Adrenal gland (tissue), 12 donors: ENCODE data around the gene ZNF787. TPM values are rescaled to one million over a fixed set of nuclear protein-coding genes. Genes with fewer than 3 reads are reported as not detected.

Experiments
- DNase-seq, 7 donors: peaks; one replicate each; pipeline ENCODE4 v3.0.0-alpha.2; 2019 to 2020
- H3K27ac ChIP-seq, 5 donors: fragments of 200-600 bp; sonication (generic) in 4 of 5; 1 replicate in 3 of 5; 2 replicates in 2 of 5; pipeline versions ENCODE4 v1.5.1 to v1.8.0; 2016 to 2020; ENCODE audit warnings: mild to moderate bottlenecking in 1 of 5
- H3K27me3 ChIP-seq: fragments of 200-600 bp; 2 replicates; pipeline ENCODE4 v1.8.0; 2021
- H3K36me3 ChIP-seq, 2 donors: fragments of 200-600 bp; replicated peaks in 1 of 2; 1 replicate in 1 of 2; 2 replicates in 1 of 2; pipeline versions ENCODE4 v1.5.1 to v1.8.0; 2018 to 2022
- H3K4me1 ChIP-seq, 2 donors: fragments of 200-600 bp; replicated peaks in 1 of 2; 1 replicate in 1 of 2; 2 replicates in 1 of 2; pipeline versions ENCODE4 v1.5.1 to v1.8.0; 2018 to 2021
- H3K4me3 ChIP-seq, 4 donors: fragments of 200-600 bp; sonication (generic) in 3 of 4; one replicate each; pipeline ENCODE4 v1.5.1; 2016 to 2018
- H3K9me3 ChIP-seq, 3 donors: fragments of 200-600 bp; sonication (generic) in 1 of 3; replicated peaks in 1 of 3; 1 replicate in 2 of 3; 2 replicates in 1 of 3; pipeline versions ENCODE4 v1.5.1 to v1.8.0; 2016 to 2021
- CTCF ChIP-seq, 6 experiments: fragments of 450-650 bp in 4 of 6; fragments of 200-600 bp in 2 of 6; sonication (generic) in 1 of 6; IDR thresholded peaks; 1 replicate in 5 of 6; 2 replicates in 1 of 6; pipeline versions ENCODE4 v1.5.1 to v1.8.0; 2016 to 2021; ENCODE audit warnings: antibody characterized with exemption in 6 of 6, mild to moderate bottlenecking in 2 of 6, moderate library complexity in 1 of 6
- POLR2A ChIP-seq, 2 donors: fragments of 450-650 bp; IDR thresholded peaks; one replicate each; pipeline ENCODE4 v1.6.1; 2017; ENCODE audit warnings: antibody characterized with exemption in 2 of 2, mild to moderate bottlenecking in 2 of 2, moderate library complexity in 1 of 2
- WGBS, 4 donors: extraction: QIAGEN DNeasy Blood & Tissue Kit in 2 of 4; methylation state at CpG; one replicate each; pipeline versions ENCODE4 v1.1.5 to v1.1.7; 2013 to 2017; 5-methylcytosine and 5-hydroxymethylcytosine counted together
- intact Hi-C, 2 donors: fragments of 100-400 bp; cut with DNase I; formaldehyde crosslinking; loops; one replicate each; pipeline versions ENCODE4 v1.14.1 to v1.15.0; 2022 to 2023
- polyA plus RNA-seq, 3 donors: library from polyadenylated mRNA; stranded (reverse); fragments of 200-250 nt in 2 of 3; fragments of 350-450 nt in 1 of 3; fragmentation: Illumina TruSeq in 1 of 3; extraction: RNeasy Lipid Tissue Mini Kit (QIAGEN cat#74804) in 1 of 3; gene quantifications; one replicate each; pipeline ENCODE4 v1.2.3, GENCODE V29; 2013 to 2014
- total RNA-seq, 9 donors: library from RNA; depleted of rRNA in 4 of 9; stranded (reverse); fragments of >200 nt in 4 of 9; fragments of 120-200 nt in 1 of 9; fragmentation: NEBNext Ultra II Directional in 1 of 9; extraction: Animal tissue kit (Norgen Biotek cat#: 25700) in 1 of 9; gene quantifications; one replicate each; pipeline versions ENCODE4 v1.1.0 to v1.2.4, GENCODE V29; 2013 to 2023
- donor health status: healthy with polysubstance abuse.
- donor health status: Bipolar disorder and iron deficiency.
- donor health status: DM: yes; HTN: yes; CAD: no.
- donor health status: DM: no; HTN: no; CAD: no.
- donor health status: DM: no; HTN: no; CAD: no.
- donor health status: DM: yes; HTN: yes; CAD: no.

ZNF787 gene
- total and polyA plus RNA-seq, 12 donors = 4.6 to 51.5 (median 27.8) TPM

GRCh38 chr19:56163097-56163496 is 42.0 kb upstream of the ZNF787 start:
- H3K36me3 ChIP-seq = peaks cover 0 to 20% of the 10 kb centered on the region in 2 donors
- H3K4me3 ChIP-seq = no peak overlapping the region
- DNase-seq = no peak
- WGBS, 4 donors = 84 to 100% (median 90%) methylated on average over 5 to 13 of the region's 13 CpGs
- H3K27me3 ChIP-seq = no peaks in the 10 kb centered on the region
- no peak overlapping the region for H3K27ac ChIP-seq
- intact Hi-C loops = no loop called here
- TF ChIP-seq CTCF (IDR thresholded peaks at IDR 0.05) (no peak), POLR2A (IDR thresholded peaks at IDR 0.05) (no peak)
- H3K9me3 ChIP-seq = no peaks in the 10 kb centered on the region
- no peaks in the 10 kb centered on the region for H3K4me1 ChIP-seq

GRCh38 chr19:56162258-56162657 is 41.2 kb upstream of the ZNF787 start:
- DNase-seq = no peak
- H3K9me3 ChIP-seq = no peaks in the 10 kb centered on the region
- no peaks in the 10 kb centered on the region for H3K27me3 ChIP-seq
- no peaks in the 10 kb centered on the region for H3K4me1 ChIP-seq
- intact Hi-C loops = no loop called here
- H3K36me3 ChIP-seq = peaks cover 0 to 20% of the 10 kb centered on the region in 2 donors
- WGBS, 4 donors = 48 to 58% (median 51%) methylated on average over 9 of the region's 9 CpGs
- H3K27ac ChIP-seq = no peak overlapping the region
- TF ChIP-seq POLR2A (IDR thresholded peaks at IDR 0.05) (no peak), CTCF (IDR thresholded peaks at IDR 0.05) (no peak)
- no peak overlapping the region for H3K4me3 ChIP-seq

GRCh38 chr19:56161534-56161933 is 40.4 kb upstream of the ZNF787 start:
- no peak for DNase-seq
- TF ChIP-seq POLR2A (IDR thresholded peaks at IDR 0.05) = no peak
- Histone ChIP-seq H3K27ac (no peak overlapping the region), H3K27me3 (no peaks in the 10 kb centered on the region), H3K4me3 (no peak overlapping the region), H3K4me1 (no peaks in the 10 kb centered on the region), H3K9me3 (no peaks in the 10 kb centered on the region), H3K36me3 (peaks cover 0 to 20% of the 10 kb centered on the region in 2 donors)
- 88 to 97% (median 95%) methylated on average over 3 to 11 of the region's 11 CpGs for WGBS, 4 donors
- intact Hi-C loops = no loop called here

- DNase-seq = no peak
- H3K4me3 ChIP-seq = no peak overlapping the region
- H3K36me3 ChIP-seq = peaks cover 0 to 25% of the 10 kb centered on the region in 2 donors
- no peak for TF ChIP-seq POLR2A (IDR thresholded peaks at IDR 0.05)
- TF ChIP-seq CTCF (IDR thresholded peaks at IDR 0.05) = no peak
- no peaks in the 10 kb centered on the region for H3K4me1 ChIP-seq
- H3K27ac ChIP-seq = no peak overlapping the region
- intact Hi-C loops = loop anchor here in 1 of 2 donors (5.0 kb wide), 1 partner anchor 82 kb away; no protein-coding TSS in a partner anchor
- H3K27me3 ChIP-seq = no peaks in the 10 kb centered on the region
- WGBS, 4 donors = 94 to 97% (median 97%) methylated on average over 14 to 69 of the region's 69 CpGs
- no peaks in the 10 kb centered on the region for H3K9me3 ChIP-seq
Observed at GRCh38 chr19:56159622-56160271, 38.7 kb upstream of the ZNF787 start.
